Esophagus squamous epithelium (tissue), 4 donors: ENCODE data around the gene HFE.

ENCODE experiments used
- CTCF ChIP-seq, 6 experiments: fragments of 450-650 bp in 4 of 6; fragments of 200-600 bp in 2 of 6; sonication (generic) in 2 of 6; IDR thresholded peaks; one replicate each; pipeline ENCODE4 v1.5.1; 2016 to 2019; ENCODE audit warnings: antibody characterized with exemption in 6 of 6, mild to moderate bottlenecking in 4 of 6, moderate library complexity in 4 of 6
- POLR2A ChIP-seq, 4 donors: fragments of 450-650 bp; IDR thresholded peaks; one replicate each; pipeline ENCODE4 v1.6.1; 2017; ENCODE audit warnings: antibody characterized with exemption in 4 of 4, mild to moderate bottlenecking in 4 of 4, moderate library complexity in 3 of 4

- no peak for TF ChIP-seq CTCF (IDR thresholded peaks at IDR 0.05)
- no peak for TF ChIP-seq POLR2A (IDR thresholded peaks at IDR 0.05)
Observed at GRCh38 chr6:26116267-26116666, 29.0 kb downstream of the HFE start.
